Epithelial cell of proximal tubule (primary cell): ENCODE measurements around the gene CEND1. TPM values are rescaled to one million over a fixed set of nuclear protein-coding genes. Genes with fewer than 3 reads are reported as not detected.

Experiments used
- DNase-seq: peaks from one replicate; pipeline ENCODE4 v3.0.0-alpha.2; 2011; ENCODE audit warnings: low read depth
- H3K4me3 ChIP-seq: 2 replicates; pipeline ENCODE4 v1.5.1; 2011; ENCODE audit warnings: low read depth, mild to moderate bottlenecking, low read length
- total RNA-seq: library from RNA; depleted of rRNA; stranded (reverse); fragments of >200 nt; gene quantifications from 2 replicates; pipeline ENCODE4 v1.2.3, GENCODE V29; 2015
- TF ChIP-seq, protein P1 (sequence below): conservative IDR thresholded peaks from 2 replicates; pipeline ENCODE4 v1.5.1; 2012; ENCODE audit warnings: low read depth, mild to moderate bottlenecking, low read length

The CEND1 gene
- total RNA-seq, 1 donor from 2014 or later = not detected

DNA sequence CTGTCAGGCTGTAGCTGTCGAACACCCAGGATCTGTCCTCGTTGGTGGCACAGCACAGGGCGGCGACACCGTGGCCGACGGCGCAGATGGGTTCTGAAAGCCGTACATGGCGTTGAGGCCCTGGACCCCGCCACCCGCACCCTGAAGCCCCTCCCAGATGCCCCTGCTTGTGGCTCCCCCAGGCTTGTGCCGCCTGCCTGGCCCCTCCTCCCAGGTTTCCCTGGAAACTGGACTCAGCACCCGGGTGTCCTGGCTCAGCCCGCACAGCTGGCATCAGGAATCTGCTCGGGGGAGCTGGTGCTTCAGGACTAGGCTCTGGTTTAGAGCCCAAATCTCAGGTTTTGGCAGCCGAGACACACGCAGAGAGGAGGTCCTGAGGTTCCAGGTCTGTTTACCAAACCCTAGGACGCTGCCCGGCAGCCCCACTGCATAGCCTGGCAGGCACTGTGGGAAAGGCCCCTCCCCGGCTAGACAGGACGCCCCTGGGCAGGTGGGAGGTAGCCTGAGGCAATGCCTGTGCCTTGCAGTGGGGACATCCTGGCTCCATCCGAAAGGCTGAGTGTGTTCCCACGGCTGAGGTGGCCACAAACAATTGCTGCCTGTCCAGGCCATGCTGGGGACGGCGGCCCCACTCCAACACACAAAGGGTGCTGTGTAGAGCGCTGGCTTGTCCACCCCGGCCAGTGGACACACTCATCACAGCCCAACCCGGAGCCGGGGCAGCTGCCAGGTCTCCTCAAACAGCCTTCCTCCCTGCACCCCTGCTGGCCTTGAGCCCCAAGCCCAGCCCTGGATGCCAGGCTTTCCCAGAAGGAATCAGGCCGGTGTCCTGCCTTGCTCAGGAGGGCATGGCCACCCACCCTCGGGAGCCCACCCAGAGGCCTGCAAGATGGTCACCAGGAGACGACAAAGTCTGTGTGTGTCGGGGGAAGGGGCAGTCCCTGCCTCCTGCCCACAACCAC is 17.2 kb downstream of the CEND1 start:
- H3K4me3 ChIP-seq = no peak overlapping the region
- TF ChIP-seq, protein P1, sequence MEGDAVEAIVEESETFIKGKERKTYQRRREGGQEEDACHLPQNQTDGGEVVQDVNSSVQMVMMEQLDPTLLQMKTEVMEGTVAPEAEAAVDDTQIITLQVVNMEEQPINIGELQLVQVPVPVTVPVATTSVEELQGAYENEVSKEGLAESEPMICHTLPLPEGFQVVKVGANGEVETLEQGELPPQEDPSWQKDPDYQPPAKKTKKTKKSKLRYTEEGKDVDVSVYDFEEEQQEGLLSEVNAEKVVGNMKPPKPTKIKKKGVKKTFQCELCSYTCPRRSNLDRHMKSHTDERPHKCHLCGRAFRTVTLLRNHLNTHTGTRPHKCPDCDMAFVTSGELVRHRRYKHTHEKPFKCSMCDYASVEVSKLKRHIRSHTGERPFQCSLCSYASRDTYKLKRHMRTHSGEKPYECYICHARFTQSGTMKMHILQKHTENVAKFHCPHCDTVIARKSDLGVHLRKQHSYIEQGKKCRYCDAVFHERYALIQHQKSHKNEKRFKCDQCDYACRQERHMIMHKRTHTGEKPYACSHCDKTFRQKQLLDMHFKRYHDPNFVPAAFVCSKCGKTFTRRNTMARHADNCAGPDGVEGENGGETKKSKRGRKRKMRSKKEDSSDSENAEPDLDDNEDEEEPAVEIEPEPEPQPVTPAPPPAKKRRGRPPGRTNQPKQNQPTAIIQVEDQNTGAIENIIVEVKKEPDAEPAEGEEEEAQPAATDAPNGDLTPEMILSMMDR = no peak
- no peak for DNase-seq

DNA sequence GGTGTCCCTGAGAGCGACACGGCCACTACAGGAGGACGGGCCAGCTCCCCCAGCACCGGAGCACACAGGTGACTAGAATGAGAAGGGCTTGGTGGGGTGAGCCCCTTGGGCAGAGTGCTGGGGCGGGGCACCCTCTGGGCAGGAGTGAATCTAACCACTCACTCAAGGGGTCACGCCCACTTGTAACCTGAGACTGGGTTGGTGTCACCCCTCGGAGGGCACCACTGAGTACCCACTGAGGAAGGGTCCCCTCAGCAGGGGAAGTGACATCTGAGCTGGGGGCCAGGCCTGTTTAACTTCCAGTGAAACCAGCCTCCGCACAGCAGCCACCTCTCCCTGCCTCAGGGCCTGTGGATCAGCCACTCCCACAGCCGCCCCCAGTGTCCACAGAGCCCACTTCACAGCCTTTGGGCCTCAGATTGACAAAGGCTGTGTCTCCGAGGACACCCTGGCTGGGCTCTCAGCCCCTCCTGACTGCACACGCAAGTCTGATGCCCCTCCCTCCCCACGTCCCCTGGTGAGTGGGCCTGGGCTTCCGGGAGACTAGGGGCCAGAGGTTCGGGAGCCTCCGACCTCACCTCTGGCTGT is 18.2 kb downstream of the CEND1 start:
- DNase-seq = no peak
- TF ChIP-seq, protein P1 = no peak
- no peak overlapping the region for H3K4me3 ChIP-seq

DNA sequence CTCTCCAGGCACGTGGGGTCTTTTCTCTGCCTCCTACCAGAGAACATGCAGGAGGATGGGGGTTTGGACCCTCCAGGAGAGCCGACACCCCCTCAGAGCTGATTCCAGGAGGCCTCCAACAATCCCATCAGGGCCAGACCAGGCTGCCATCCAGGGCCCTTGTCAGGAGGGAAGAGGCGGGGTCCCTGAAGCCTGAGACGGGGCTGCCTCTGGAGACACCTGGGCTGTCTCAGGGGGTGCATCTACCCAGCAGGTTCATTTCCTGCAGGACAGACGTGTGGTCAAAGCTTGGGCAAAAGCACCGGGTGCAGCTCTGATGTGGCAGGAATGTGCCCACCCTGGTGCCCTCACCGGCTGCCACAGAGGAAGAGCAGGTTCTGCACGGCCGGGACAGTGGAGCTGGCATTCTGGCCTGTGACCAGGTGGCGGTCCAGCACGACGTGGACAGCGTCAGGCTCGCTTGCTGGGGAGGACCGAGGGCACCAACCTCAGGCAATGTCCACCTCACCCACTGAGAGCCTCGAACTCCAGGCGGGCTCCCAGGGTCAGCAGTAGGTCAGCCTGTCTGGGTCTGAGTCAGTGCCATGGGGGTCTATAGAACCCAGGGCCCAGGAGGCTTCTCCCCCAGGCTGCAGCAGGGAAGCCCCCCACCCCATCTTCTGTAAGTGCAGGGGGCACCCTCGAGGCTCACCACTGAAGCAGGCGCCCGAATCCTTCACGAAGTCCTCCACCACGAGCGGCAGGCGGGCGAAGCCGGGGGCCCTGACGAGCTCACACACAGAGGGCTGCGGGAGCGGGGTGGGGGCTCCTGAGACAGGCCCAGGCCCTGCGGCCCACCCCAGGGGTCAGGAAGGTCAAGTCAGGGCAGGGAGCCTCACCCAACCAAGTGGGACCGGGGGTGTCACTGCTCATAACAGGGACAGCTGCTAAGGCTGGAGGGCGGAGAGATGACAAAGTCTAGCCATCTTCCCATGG is 19.0 kb downstream of the CEND1 start:
- no peak for DNase-seq
- TF ChIP-seq, protein P1 = no peak
- no peak overlapping the region for H3K4me3 ChIP-seq

DNA sequence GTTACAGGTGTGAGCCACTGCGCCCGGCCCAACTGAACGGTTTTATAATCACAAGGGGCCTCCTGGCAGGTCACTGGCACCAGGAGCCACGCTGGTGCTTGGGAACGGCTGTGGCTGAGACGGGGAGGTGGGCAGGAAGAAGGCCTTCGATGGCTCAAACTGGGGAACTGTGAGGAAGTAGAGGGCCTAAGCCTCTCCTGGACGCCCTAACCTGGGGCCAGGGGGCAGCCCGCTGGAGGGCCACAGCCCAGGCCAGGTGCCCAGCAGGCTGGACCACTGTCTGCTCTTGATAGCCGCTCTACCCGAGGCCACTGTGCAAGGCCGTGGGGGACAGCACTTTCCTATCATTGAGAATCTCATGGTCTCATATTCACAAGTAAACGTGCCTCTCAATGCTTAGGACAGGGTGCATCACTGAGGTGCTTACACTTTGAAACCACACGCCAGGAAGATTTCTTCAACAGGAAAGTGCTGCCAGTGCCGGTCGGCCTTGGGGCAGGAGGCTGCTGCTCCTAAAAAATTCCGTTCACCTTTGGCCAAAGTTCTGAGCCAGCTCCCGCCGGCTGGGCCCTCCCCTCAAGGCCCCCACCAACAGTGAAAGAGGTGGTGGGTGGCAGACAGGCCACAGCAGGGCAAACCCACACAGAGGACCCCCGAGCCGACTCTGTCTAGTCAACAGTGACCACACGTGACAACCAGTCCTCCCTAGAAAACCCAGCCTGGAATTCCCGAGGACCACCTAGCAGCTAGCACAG is 19.8 kb downstream of the CEND1 start:
- no peak for DNase-seq
- TF ChIP-seq, protein P1 = no peak
- H3K4me3 ChIP-seq = no peak overlapping the region

DNA sequence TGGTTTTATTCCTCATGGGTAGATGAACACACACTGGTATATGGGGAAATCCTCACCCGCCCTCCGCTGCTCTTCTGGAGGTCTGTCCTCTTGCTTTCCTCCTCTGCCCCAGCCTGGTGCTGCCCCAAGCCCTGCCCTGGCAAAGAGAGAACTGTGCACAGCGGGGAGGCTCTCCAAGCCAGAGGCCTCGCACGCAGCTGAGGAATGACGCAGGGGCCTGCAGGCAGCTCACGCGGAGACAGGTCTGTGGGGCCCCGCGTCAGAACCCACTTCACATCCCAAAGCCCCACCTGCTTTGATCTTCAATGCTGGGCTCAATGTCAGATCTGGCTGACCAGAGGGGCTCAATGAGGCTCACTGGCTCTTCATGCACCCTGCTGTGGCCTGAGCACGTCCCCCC is 22.7 kb downstream of the CEND1 start:
- TF ChIP-seq, protein P1 = no peak

DNA sequence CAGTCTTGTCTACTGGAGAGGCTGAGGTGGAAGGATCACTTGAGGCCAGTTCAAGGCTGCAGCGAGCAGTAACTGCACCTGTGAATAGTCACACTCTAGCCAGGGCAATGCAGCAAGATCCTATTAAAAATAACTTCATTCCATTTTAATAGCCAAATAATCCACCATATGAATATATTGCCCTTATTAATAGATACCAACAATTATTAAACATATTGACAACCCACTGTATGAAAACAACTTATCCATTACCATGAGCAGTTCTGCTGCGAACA is 23.0 kb downstream of the CEND1 start:
- no peak for DNase-seq
- no peak overlapping the region for H3K4me3 ChIP-seq
- TF ChIP-seq, protein P1 = no peak

More for the DNA sequence above, 22.7 kb downstream of the CEND1 start:
- no peak for DNase-seq
- no peak overlapping the region for H3K4me3 ChIP-seq
